ENCODE results near the gene CD8B.
A peak's percentile ranks its signal among the peaks of the same experiment; 100 is the strongest.
"Not testable (repeated sequence)": the region's sequence is repeated elsewhere in the genome, so short reads cannot be mapped to it uniquely, and the experiment has no call there.

The CD8B gene

DNA sequence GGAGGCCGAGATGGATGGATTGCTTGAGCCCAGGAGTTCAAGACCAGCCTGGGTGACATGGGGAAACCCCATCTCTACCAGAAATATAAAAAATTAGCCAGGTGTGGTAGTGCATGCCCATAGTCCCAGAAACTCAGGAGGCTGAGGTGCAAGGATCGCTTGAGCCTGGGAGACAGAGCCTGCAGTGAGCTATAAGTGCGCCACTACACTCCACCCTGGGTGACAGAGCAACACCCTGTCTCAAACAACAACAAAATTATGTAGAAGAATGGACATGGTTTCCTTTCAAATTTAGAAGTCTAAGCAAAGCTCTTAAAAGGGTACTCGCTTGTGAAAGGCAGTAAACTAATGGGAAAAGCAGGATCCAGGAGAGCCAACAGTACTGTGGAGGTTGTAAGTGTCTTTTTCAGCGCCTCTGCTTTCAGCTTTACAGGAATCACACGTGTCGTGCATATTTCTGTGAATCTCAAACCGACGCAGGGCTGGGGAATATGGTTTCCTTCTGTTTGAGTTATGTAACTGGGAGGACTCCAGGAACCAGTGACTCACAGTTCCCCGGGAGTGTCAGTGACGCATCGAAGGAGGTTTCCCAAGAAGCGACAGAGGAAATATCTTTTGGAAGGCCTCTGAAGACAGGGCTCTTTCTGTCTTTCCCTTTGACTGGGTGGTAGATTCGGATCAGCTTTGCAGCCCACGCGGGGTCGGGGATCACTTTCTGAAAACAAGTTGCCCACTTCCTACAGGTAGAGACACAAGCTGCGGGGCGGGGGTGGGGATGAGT is 24.6 kb downstream of the CD8B start:
- not testable (repeated sequence) for DNase-seq (ENCODE audit: low spot score)

DNA sequence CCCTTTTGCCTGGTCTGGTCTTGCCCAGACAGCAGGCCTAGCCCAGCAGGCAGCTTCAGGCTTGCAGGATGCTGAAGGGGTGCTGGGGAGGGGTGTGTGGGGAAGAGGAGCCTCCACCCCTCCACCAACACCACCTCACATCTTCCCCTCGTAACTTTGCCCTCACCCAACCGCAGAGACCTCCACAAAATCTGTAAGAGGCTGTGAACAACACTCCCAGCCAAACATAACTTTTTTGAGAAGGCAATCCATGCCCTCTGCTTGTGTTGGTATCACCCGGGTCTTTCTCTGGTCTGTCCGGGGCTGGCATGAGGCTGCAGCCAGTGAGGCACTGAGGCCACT is 26.2 kb downstream of the CD8B start:
- not testable (repeated sequence) for DNase-seq (ENCODE audit: low spot score)

DNA sequence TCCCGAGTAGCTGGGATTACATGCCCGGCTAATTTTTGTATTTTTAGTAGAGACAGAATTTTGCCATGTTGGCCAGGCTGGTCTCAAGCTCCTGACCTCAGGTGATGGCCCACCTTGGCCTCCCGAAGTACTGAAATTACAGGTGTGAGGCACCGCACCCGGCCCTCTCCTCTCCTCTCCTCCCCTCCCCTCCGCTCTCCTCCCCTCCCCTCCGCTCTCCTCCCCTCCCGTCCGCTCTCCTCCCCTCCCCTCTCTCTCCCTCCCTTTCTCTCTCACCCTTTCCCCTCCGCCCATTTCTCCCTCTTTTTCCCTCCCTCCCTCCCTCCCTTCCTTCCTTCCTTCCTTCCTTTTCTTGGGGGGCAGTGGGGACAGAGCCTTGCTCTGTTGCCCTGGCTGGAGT is 28.4 kb downstream of the CD8B start:
- DNase-seq (ENCODE audit: low spot score): no peak

DNA sequence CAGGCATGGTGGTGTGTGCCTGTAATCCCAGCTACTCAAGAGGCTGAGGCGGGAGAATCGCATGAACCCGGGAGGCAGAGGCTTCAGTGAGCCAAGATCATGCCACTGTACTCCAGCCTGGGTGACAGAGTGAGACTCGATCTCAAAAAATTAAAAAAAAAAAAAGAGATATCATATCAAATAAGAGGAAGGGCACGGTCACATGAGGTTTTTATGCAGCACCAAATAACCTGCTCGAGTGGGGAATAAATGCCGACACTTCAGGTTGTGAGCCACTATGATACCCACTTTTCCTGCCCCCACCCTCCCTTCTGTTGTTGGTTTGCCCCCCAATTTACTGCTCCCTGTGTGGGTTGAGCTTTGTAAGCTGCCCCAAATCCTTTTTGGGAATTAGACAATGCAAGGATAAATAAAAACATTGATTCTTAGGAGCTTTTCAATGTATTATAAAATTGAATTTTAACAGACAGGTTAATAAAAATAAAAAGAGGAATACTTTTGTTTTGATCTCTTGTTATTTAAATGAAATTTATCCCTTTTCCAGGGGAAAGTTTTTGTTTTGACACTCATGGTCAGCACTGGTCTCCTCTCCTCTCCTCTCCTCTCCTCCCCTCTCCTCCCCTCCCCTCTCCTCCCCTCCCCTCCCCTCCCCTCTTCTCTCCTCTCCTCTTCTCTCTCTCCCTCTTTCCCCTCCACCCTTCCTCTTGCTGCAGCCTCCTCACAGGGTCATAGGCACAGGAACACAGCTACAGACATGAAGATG is 29.2 kb downstream of the CD8B start:
- no peak for DNase-seq (ENCODE audit: low spot score)

DNA sequence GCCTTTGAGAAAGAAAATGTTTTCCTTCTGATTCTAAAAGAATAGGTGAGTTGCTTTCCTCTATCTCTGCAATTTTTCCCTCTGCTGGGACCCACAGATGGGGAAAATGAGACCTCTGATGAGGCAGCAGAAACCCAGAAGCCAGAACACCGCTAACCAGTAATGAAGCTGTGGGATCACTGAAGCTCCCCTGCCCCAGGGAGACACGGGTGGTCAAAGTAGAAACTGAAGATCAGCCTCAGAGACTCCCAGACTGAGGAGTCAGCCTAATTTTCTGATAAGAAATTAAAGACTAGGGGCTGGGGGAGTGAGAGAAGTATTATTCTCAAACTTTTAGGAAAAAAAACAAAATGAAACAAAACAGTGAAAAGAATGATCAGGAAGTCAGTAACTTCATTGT is 30.1 kb downstream of the CD8B start:
- DNase-seq (ENCODE audit: low spot score): no peak

DNA sequence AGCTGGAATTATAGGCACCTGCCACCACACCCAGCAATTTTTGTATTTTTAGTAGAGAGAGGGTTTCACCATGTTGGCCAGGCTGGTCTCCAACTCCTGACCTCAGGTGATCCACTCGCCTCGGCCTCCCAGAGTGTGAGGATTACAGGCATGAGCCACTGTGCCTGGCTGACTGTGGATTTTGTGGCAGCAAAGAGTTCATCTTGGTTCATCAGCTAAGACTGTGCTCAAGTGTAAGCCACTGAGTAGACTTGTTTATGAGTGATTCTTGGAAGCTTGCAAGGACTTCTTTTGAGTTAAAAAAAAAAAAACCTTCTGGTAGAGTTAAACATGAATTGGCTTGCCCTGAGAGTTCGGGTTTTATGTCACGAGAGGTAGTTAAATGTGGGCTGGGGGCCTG is 34.7 kb downstream of the CD8B start:
- no peak for DNase-seq (ENCODE audit: low spot score)

DNA sequence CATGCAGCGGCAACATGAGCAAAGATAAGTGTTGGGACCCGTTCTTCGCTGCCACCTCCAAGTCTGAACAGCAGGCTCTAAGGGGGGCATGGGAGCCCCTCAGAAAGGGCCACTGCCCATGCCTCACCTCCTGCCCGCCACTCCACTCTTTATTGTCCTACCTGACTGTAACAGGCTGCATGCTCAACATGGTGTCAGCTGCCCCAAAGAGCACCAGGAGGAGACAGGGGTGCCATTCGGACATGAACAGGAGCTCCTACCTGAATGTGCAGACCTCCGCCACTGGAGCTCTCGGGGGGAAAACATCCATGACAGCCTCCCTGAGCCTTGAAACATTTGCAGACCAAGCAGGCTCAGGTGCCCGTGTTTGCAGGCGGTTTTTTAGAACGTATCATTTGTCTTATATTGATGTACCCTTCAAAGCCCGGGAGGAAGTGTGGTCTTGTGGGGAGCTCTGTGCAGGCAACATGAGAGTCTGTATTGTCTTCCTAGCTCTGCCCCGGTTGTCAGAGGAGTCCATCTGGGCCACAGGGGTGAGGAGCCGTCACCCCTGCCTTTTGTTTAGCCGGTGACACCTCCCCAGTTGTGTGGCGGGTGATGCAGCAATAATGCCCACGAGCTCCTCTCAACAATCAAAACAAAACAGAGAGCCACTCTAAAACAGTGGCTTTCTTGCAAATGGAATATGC is 35.8 kb downstream of the CD8B start:
- no peak for DNase-seq (ENCODE audit: low spot score)

DNA sequence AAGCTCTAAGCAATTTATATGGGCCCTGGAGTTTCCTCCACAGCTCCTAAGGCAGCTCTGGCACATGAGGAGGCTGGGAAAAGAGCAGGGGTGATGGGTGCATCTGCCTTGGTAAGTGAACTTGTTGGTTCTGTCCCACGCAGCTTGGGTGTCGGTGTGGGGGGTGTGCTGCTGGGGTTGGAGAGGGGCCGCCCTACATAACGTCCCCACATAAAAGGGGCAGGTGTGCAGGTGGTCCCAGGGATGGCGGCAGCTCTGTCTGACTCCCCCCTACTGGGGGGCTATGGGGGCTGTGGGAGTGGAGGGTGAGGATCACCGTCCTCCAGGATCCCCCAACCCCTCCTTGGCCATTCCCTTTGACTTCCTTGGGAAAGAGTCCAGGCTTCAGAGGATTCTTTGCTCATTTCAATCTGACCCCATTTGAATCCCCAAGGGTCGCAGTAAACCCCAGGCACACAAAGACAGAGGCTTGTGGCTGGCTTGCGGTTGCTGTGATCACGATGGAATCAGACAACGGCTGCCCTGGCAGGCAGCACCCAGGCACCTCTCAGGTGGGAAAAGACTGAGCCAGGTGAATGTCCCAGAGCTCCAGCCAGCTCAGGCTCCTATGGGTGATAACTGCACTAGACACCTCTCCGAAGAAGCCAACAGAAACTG is 36.5 kb downstream of the CD8B start:
- DNase-seq (ENCODE audit: low spot score): no peak

DNA sequence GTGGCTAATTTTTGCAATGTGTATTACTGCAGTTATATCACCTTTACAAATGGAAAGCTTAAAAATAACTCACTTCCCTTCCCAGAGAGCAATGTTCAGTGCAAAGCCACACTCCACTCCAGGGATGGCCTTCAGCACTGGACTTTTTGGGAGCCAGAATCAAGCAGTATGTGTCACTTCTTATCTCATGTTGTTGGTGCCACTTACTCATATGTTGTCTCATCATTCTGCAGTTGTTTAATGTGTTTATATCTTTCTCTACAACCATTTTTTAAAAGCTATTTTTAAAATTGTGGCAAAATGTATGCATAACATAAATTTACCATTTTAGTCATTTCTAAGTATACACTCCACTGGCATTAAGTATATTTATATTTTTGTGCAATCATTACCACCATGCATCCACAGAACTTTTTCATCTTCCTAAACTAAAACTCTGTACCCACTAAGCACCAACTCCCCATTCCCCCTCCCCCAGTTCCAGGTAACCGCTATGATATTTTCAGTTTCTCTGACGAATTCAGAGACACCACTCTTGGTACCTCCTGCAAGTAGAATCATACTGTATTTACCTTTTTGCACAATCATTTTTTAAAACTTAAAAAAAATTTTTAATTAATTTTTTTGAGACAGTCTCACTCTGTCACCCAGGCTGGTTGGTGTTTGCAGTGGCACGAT is 38.9 kb downstream of the CD8B start:
- DNase-seq (ENCODE audit: low spot score): no peak

DNA sequence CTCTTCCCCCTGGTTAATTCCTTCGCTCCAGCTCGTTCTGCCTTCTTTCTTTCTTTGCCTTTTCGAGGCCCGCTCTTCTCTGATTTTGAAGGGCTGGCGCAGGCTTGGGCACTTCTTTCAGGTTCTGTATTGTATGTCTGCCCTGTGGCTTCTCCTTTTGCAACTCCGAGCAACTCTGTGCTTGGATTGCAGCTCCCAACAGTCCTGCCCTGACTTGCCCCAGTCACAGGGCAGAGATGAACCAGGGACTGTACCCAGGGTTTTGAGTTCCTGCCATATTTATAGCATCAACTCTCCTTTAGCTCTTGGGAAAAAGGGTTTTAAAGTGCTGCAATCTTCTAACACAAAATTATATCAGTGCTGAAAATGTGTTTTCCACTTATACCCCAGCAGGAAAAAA is 39.8 kb downstream of the CD8B start:
- no peak for DNase-seq (ENCODE audit: low spot score)

DNA sequence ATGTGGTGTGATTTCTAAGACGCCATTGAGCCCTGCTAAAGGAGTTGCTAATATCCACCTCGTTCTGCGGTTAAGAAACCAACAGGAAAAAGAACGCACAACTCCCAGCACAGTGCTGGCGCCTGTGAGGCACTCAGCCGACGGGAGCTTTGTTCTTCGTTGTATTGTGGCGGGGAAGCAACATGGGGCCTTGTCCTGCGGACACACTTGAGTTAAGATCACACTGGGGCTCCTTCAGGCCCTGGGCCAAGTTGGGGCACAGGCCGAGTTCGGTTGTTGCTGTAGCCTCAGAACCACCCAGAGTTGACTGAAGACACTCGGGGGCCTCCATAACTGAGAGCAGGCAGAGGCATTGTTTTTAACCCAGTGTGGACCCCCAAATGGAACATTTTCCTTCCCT is 40.4 kb downstream of the CD8B start:
- no peak for DNase-seq (ENCODE audit: low spot score)

DNA sequence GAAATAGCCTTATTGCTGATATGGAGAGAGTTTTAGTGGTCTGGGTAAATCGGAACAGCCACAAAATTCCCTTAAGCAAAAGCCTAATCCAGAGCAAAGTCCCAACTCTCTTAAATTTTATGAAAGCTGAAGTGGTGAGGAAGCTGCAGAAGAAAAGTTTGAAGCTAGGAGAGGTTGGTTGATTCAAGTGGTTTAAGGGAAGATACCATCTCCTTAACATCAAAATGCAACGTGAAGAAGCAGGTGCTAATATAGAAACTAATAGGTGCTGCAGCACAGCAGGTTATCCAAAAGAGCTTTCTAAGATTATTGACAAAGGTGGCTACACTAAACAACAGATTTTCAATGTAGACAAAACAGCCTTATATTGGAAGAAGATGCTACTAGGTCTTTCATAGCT is 42.7 kb downstream of the CD8B start:
- DNase-seq (ENCODE audit: low spot score): no peak

DNA sequence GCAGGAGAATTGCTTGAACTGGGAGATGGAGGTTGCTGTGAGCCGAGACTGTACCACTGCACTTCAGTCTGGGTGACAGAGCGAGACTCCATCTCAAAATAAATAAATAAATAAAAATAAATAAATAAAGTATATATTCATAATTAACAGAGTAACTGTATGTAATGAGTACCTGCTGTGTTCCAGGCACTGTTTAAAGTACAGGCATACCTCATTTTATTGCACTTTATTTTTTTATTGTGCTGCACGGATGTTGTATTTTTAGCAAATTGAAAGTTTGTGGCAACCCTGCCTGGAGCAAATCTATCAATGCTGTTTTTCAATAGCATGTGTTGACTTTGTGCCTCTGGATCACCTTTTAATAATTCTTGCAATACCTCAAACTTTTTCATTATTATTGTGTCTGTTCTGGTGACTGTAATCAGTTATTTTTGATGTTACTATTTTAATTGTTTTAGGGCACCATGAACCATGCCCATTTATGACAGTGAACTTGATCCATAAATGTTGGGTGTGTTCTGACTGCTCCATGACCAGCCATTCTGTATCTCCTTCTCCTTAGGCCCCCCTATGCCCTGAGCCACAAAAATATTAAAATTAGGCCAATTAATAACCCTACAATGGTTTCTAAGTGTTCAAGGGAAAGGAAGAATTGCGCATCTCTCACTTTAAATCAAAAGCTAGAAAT is 43.4 kb downstream of the CD8B start:
- DNase-seq (ENCODE audit: low spot score): no peak

DNA sequence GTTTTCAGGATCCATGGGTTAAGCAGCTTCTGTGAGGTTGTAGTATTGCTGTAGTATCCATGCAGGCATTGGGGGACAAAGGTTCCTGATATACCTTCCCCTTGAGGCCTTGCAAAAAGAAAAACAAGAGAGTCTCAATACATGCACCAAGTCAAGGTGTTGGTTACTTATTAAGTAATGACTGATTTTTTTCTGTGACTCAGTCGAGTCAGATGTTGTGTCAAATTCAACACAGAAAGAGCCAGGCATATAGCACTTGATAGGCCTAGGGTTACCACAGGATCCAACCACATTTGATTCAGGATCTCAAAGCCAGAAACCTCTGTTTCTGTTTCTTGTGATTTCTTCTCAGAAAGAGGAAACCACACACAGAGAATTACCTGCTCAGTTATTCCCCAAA is 46.1 kb downstream of the CD8B start:
- DNase-seq (ENCODE audit: low spot score): no peak

DNA sequence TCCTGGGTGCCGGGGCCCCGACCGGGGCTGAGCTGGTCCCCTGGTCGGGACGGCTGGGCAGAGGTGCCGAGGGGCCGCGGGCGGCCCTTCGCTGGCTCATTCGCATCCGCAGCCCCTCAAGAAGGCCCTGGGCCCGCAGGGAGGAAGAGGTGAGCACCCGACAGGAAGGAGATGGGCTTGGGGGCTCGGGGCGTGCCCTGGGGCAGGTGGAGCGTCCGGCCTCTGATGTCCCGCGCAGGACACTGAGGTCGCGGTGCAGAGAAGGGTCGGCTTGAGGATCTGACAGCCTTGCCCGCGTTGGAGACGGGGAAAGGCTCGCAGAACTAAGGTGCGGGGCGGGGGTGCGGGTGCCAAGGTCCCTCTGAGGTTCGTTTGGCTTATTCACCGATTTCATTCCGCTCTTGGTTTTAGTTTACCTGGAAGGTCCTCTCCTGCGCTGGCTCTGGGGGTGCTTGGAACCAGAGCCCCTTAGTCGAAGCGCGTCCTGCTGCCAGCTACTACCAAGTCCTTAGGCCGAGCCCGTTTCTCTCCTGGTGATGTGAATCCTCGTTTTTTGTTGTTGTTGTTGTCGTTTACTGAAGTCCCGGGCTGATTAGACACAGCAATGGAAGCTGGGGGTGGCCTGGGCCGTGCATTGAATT is 52.1 kb downstream of the CD8B start:
- DNase-seq (ENCODE audit: low spot score): no peak

DNA sequence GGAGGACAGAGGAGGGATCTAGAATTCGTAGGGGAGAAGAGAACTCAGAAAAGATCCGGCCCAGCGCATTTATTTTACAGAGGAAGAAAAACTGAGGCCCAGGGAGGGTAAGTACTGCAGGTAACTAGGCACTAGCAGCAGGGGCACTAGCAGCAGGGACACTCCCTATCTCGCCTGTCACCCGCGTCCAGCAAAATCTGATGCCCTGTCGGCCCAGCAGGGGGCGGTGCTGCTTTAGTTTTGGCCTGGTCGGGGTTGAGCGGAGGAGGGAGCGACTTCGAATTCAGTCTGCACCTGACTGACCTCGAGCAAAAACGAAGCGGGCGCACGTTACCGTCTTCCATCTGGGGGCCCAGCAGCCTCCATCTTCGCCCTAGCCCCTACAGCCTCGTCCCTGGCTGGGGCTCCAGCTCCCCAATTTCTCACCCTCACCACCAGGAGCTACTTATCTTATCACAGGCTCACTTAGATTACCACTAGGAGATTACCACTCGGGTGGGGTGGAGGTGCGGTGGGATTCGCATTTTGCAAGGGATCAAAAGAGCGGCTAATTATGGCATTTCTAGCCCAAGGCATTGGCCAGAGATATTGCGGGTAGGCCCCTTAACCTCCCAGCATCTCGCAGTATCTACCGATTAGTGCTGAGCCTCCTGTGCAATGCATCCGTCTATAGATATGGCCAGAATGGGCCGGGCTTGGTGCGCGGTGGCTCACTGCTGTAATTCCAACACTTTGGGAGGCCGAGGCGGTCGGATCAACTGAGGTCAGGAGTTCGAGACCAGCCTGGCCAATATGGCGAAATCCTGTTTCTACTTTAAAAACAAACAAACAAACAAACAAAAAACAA is 53.1 kb downstream of the CD8B start:
- DNase-seq (ENCODE audit: low spot score): peak; percentile 93

DNA sequence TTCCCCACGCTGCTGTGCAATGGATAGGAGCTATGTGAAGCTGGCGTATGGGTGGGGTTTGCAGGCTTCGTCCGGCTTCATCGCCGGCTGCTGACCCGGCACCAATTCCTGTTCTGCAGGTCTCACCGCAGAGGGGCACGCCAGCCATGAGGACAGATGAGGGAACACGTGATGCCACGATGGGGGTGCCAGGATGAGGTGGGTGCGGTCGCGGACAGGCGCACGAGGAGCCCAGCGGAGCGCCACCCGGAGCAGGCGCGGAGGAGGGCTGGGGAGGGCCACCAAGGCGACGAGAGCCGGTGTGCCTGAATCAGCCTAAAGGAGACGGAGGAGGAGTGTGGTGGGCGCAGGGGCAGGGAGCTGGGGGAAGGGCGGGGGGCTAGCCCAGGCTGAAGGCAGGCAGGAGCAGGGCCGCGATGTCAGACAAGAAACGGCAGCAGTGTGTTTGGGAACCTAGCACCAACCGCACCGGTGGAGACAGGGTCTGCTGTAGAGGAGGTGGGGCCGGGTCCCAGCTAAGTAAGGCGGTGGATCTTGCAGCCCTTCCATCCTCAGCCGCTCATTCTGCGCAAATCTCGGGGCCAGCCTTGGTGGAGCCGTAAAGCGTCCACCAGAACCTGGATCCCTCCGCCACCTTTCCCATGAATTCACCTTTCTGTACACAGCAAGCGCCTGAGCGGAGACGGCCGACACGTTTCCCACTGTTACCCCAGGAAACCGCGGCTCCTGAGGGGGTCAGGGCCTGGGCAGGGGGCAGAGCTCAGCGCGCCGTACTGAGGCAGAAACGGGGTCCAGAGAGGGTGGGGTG is 54.0 kb downstream of the CD8B start:
- peak; percentile 15 for DNase-seq (ENCODE audit: low spot score)

DNA sequence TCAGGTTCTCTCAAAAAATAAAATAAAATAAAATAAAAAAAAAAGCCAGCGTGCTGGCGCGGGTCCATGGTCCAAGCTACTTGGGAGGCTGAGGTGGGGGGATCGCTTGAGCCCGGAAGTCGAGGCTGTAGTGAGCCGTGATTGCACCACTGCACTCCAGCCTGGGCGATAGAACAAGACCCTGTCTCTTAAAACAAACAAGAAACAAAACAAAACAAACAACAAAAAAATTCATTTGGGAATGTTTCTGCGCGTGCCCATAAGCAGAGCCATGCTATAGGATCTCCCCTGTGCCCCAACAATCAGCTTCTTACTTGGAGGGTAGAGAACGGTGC is 54.6 kb downstream of the CD8B start:
- DNase-seq (ENCODE audit: low spot score): no peak
